Measurements from ENCODE around the gene JAZF1. TPM values are rescaled to one million over a fixed set of nuclear protein-coding genes. Genes with fewer than 3 reads are reported as not detected.
"Not testable (repeated sequence)": the region's sequence is repeated elsewhere in the genome, so short reads cannot be mapped to it uniquely, and the experiment has no call there.

The JAZF1 gene
- total RNA-seq, 1 experiment from 2014 or later, result 3.4 TPM

DNA sequence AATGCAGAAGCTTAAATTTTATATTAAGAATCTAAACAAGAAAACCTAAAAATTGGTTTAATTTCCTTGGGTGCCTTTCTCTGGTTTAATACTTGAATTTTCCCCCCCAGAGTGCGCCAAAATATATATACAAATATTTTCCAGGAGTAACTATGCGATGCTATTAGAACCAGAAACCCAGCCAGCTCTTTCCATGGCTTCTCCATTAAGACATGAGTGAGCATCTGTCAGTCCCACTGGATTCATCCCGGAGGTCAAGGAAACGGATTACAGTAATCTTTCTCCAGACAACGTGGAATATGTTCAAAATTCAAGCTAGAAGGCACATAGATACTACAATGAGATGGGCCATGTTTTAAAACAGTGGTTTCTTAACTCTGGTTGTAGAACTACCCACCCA, 291.9 kb downstream of the JAZF1 start:
- Histone ChIP-seq H3K27ac (ENCODE audit: low read depth, low read length) (no peak overlapping the region), H3K79me2 (ENCODE audit: insufficient read depth, low read length) (no peaks in the 10 kb centered on the region), H3K9me2 (ENCODE audit: insufficient read depth) (0 out of 2 replicates have a peak, but pooled peaks cover 3% of the 10 kb centered on the region), H3K9me3 (ENCODE audit: control insufficient read depth in 1 of 2, insufficient read depth in 1 of 2, low read depth in 1 of 2, low read length in 2 of 2) (no peaks in the 10 kb centered on the region), H3K36me3 (ENCODE audit: control insufficient read depth in 1 of 2, insufficient read depth in 2 of 2, low read length in 2 of 2) (no peaks in the 10 kb centered on the region), H3K4me2 (ENCODE audit: low read length) (no peak overlapping the region), H3K9ac (ENCODE audit: low read length) (no peak overlapping the region), H3K4me1 (ENCODE audit: control insufficient read depth in 1 of 2, insufficient read depth in 2 of 2, low read length in 2 of 2) (no peaks in the 10 kb centered on the region), H2AFZ (ENCODE audit: low read depth, low read length, poor library complexity, severe bottlenecking) (no peak overlapping the region), H4K20me1 (ENCODE audit: insufficient read depth) (no peaks in the 10 kb centered on the region), H3K27me3 (ENCODE audit: insufficient read depth, low read length) (no peaks in the 10 kb centered on the region), H3K4me3 (replicated peaks in 1 of 2; ENCODE audit: low read depth in 1 of 2, low read length in 2 of 2) (no peak overlapping the region)
- RAD21 ChIA-PET (ENCODE audit: low non-redundant PET in 1 of 2, low total read pairs in 2 of 2, uncharacterized antibody in 2 of 2, unreplicated experiment in 2 of 2), result no interaction called here
- DNase-seq (ENCODE audit: low read depth, low spot score) (no peak), ATAC-seq (no peak)
- TF ChIP-seq CEBPB (IDR thresholded peaks at IDR 0.05; ENCODE audit: low read depth) (no peak), YY1 (IDR thresholded peaks at IDR 0.05; ENCODE audit: extremely low read depth, insufficient replicate concordance, low read depth, low read length) (no peak), EZH2phosphoT487 (IDR thresholded peaks at IDR 0.05; ENCODE audit: borderline replicate concordance) (no peak), ZFX (IDR thresholded peaks at IDR 0.05) (no peak), CBX3 (IDR thresholded peaks at IDR 0.05; ENCODE audit: low read depth) (no peak), SIN3A (IDR thresholded peaks at IDR 0.05; ENCODE audit: low read depth) (no peak), EGR1 (IDR thresholded peaks at IDR 0.05; ENCODE audit: low read depth) (no peak), ZBTB33 (IDR thresholded peaks at IDR 0.05; ENCODE audit: extremely low read depth, insufficient replicate concordance, low read length) (no peak), JUND (IDR thresholded peaks at IDR 0.05) (no peak)
- intact Hi-C loops (cut with micrococcal nuclease), result no loop called here
- no TSS peak for BruUV-seq (replicated peaks)
- POLR2A ChIA-PET, result no interaction called here
- CTCF ChIA-PET, result no interaction called here

GRCh38 chr7:27886710-27887109, 293.9 kb downstream of the JAZF1 start:
- DNase-seq (ENCODE audit: low read depth, low spot score); H2AFZ ChIP-seq (ENCODE audit: low read depth, low read length, poor library complexity, severe bottlenecking); H3K27ac ChIP-seq (ENCODE audit: low read depth, low read length); H3K4me2 ChIP-seq (ENCODE audit: low read length); intact Hi-C loops (cut with micrococcal nuclease); ATAC-seq; H3K9me2 ChIP-seq (ENCODE audit: insufficient read depth); H3K27me3 ChIP-seq (ENCODE audit: insufficient read depth, low read length); BruUV-seq (replicated peaks); H3K9ac ChIP-seq (ENCODE audit: low read length); H3K36me3 ChIP-seq (ENCODE audit: control insufficient read depth in 1 of 2, insufficient read depth in 2 of 2, low read length in 2 of 2); H3K79me2 ChIP-seq (ENCODE audit: insufficient read depth, low read length); H3K4me3 ChIP-seq (replicated peaks in 1 of 2; ENCODE audit: low read depth in 1 of 2, low read length in 2 of 2); CTCF ChIA-PET; H3K9me3 ChIP-seq (ENCODE audit: control insufficient read depth in 1 of 2, insufficient read depth in 1 of 2, low read depth in 1 of 2, low read length in 2 of 2); H3K4me1 ChIP-seq (ENCODE audit: control insufficient read depth in 1 of 2, insufficient read depth in 2 of 2, low read length in 2 of 2); H4K20me1 ChIP-seq (ENCODE audit: insufficient read depth); POLR2A ChIA-PET; RAD21 ChIA-PET (ENCODE audit: low non-redundant PET in 1 of 2, low total read pairs in 2 of 2, uncharacterized antibody in 2 of 2, unreplicated experiment in 2 of 2): not testable (repeated sequence)
